ENCODE measurements around the gene MAPK8IP3. TPM values are rescaled to one million over a fixed set of nuclear protein-coding genes. Genes with fewer than 3 reads are reported as not detected.
A peak's percentile ranks its signal among the peaks of the same experiment; 100 is the strongest.

MAPK8IP3 gene, protein sequence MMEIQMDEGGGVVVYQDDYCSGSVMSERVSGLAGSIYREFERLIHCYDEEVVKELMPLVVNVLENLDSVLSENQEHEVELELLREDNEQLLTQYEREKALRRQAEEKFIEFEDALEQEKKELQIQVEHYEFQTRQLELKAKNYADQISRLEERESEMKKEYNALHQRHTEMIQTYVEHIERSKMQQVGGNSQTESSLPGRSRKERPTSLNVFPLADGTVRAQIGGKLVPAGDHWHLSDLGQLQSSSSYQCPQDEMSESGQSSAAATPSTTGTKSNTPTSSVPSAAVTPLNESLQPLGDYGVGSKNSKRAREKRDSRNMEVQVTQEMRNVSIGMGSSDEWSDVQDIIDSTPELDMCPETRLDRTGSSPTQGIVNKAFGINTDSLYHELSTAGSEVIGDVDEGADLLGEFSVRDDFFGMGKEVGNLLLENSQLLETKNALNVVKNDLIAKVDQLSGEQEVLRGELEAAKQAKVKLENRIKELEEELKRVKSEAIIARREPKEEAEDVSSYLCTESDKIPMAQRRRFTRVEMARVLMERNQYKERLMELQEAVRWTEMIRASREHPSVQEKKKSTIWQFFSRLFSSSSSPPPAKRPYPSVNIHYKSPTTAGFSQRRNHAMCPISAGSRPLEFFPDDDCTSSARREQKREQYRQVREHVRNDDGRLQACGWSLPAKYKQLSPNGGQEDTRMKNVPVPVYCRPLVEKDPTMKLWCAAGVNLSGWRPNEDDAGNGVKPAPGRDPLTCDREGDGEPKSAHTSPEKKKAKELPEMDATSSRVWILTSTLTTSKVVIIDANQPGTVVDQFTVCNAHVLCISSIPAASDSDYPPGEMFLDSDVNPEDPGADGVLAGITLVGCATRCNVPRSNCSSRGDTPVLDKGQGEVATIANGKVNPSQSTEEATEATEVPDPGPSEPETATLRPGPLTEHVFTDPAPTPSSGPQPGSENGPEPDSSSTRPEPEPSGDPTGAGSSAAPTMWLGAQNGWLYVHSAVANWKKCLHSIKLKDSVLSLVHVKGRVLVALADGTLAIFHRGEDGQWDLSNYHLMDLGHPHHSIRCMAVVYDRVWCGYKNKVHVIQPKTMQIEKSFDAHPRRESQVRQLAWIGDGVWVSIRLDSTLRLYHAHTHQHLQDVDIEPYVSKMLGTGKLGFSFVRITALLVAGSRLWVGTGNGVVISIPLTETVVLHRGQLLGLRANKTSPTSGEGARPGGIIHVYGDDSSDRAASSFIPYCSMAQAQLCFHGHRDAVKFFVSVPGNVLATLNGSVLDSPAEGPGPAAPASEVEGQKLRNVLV (N-terminal part only)
- total RNA-seq, result 28.7 TPM

DNA sequence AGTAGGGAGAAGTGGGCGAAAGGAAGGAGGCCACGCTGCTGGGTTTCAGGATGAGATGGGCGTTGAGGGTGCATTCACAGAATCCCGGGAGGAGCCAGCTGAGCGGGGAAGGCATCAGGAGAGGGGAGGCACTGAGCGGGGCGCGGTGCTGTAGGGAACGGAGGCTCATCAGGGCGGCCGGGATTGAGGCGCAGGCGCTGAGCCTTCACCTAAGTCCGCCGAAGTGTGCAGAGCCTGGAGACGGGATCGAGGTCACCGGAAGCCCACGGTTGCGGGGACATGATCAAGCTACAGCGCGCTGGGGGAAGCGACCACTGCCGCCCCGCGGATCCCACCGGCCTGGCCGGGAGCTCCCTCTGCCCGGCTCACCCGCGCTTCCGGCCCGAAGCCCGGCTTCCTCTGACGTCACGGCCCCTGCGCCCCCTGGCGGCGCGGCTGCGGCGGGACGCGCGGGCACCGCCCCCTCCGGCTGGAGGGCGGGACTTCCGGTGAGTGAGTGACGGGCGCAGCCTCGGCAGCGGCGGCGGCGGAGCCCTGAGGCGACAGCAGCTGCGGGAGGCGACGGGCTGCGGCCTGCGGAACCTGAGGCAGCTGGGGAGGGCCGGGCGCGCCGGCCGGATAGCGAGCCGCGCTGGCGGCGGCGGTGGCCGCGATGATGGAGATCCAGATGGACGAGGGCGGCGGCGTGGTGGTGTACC lies at the start of gene MAPK8IP3:
MAPK8IP3 (plus strand) TSS at position 508 of the 698 bp plus-strand sequence; CDS start at position 653, 145 bp downstream.
- Histone ChIP-seq H3K4me1 (ENCODE audit: control insufficient read depth in 3 of 3, insufficient read depth in 3 of 3, low read length in 3 of 3) (peaks cover 26 to 37% (median 26%) of the 10 kb centered on the region in 3 donors), H3K9me3 (ENCODE audit: control insufficient read depth in 3 of 3, low read length in 3 of 3) (no peaks in the 10 kb centered on the region), H3K27ac (ENCODE audit: low read depth, low read length) (peak within 1 kb of the TSS; percentile 78)

DNA sequence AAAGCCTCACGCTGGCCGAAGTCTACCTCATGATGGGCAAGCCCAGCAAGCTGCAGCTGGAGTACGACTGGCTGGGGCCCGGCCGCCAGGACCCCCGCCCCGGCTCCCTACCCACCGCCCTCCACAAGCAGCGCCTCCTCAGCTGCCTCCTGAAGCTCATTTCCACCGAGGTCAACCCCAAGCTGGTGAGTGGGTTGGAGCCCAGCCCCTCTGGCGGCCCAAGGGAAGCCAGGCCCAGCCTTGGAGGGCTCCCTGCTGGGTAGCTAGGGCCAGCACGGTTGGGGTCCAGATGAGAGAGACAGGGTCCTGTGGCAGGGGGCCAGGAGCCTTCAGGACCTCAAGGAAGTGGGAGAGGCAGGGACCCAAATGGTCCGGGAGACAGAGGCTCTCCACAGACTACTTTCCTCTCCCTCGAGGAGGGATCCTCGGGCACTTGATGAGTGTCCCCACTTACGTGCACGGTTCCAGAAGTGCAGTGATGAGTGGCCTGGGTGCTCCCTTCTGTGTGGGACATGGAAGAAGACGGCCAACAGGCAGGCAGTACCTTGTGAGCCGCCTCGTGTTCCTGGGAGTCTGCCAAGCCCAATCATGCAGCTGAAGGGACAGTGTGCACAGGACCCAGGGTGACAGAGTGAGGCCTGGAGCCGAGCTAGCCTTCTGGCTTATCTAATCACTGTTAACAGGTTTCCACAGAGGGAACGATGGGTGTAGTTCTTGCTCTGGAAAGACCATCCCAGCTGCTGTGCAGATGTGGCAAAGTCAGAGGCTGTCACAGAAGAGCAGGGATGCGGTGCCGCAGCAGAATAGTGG lies 49.0 kb upstream of the MAPK8IP3 start:
- Histone ChIP-seq H3K36me3 (ENCODE audit: control insufficient read depth in 3 of 3, insufficient read depth in 3 of 3, low read length in 3 of 3) (peaks cover 55 to 58% (median 58%) of the 10 kb centered on the region in 3 donors), H3K27me3 (ENCODE audit: control insufficient read depth in 3 of 3, insufficient read depth in 3 of 3, low read length in 3 of 3) (no peaks in the 10 kb centered on the region), H3K4me1 (ENCODE audit: control insufficient read depth in 3 of 3, insufficient read depth in 3 of 3, low read length in 3 of 3) (no peaks in the 10 kb centered on the region), H3K27ac (ENCODE audit: low read depth, low read length) (no peak overlapping the region), H3K9ac (ENCODE audit: low read depth in 1 of 3, low read length in 3 of 3) (no peak overlapping the region), H3K9me3 (ENCODE audit: control insufficient read depth in 3 of 3, low read length in 3 of 3) (no peaks in the 10 kb centered on the region), H3K4me3 (ENCODE audit: low read length in 3 of 3) (no peak overlapping the region)

More for the DNA sequence above, at the start of gene MAPK8IP3:
- Histone ChIP-seq H3K27me3 (ENCODE audit: control insufficient read depth in 3 of 3, insufficient read depth in 3 of 3, low read length in 3 of 3) (no peaks in the 10 kb centered on the region), H3K9ac (ENCODE audit: low read depth in 1 of 3, low read length in 3 of 3) (peak within 1 kb of the TSS; percentile 81 to 98 (median 95)), H3K4me3 (ENCODE audit: low read length in 3 of 3) (peak within 1 kb of the TSS; percentile 93 to 99 (median 99)), H3K36me3 (ENCODE audit: control insufficient read depth in 3 of 3, insufficient read depth in 3 of 3, low read length in 3 of 3) (peaks cover 6 to 10% (median 10%) of the 10 kb centered on the region in 3 donors)

DNA sequence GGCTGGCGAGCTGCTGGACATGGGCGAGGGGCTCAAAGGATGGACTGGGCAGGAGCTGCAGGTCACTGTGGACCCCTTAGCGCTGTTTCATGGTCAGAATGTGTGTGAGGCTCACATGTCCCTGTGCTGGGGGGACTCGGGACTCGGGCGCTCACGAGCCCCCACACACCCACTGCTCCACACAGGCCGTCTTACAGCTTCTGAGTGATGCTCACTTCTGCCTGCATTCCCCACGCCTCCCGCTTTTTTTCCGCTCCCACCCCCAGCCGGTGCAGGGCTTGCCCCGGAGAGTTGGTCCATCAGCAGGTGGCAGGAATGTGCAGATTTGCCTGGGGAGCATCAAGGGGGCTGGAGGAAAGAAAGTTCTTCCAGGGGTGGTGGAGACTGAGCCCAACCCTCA lies 48.2 kb upstream of the MAPK8IP3 start:
- H3K9ac ChIP-seq (ENCODE audit: low read depth in 1 of 3, low read length in 3 of 3), result no peak overlapping the region
- H3K4me3 ChIP-seq (ENCODE audit: low read length in 3 of 3), result no peak overlapping the region
- H3K27me3 ChIP-seq (ENCODE audit: control insufficient read depth in 3 of 3, insufficient read depth in 3 of 3, low read length in 3 of 3), result no peaks in the 10 kb centered on the region
- no peak overlapping the region for H3K27ac ChIP-seq (ENCODE audit: low read depth, low read length)
- no peaks in the 10 kb centered on the region for H3K9me3 ChIP-seq (ENCODE audit: control insufficient read depth in 3 of 3, low read length in 3 of 3)
- peaks cover 59% of the 10 kb centered on the region in 3 donors for H3K36me3 ChIP-seq (ENCODE audit: control insufficient read depth in 3 of 3, insufficient read depth in 3 of 3, low read length in 3 of 3)
- no peaks in the 10 kb centered on the region for H3K4me1 ChIP-seq (ENCODE audit: control insufficient read depth in 3 of 3, insufficient read depth in 3 of 3, low read length in 3 of 3)

DNA sequence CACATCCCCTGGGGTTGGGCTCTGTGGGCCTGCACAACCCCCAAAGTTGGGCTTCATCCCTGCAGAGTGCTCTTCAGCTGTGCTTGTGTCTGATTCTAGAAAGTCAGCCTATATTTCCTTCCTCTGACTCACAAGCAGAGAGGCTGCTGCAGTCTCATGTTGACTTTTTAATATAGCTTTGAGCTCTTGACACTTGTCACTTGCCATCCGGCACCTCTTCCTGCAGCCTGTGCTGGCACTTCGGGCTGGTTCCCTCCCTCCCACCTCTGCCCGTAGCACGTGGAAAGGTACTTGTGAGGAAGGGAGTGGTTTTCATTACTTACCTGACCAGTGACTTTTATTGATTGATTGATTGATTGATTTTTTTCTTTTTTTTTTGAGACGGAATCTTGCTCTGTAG lies 47.0 kb upstream of the MAPK8IP3 start:
- H3K27ac ChIP-seq (ENCODE audit: low read depth, low read length), result no peak overlapping the region
- H3K4me3 ChIP-seq (ENCODE audit: low read length in 3 of 3), result no peak overlapping the region
- peaks cover 60 to 62% (median 62%) of the 10 kb centered on the region in 3 donors for H3K36me3 ChIP-seq (ENCODE audit: control insufficient read depth in 3 of 3, insufficient read depth in 3 of 3, low read length in 3 of 3)
- H3K27me3 ChIP-seq (ENCODE audit: control insufficient read depth in 3 of 3, insufficient read depth in 3 of 3, low read length in 3 of 3), result no peaks in the 10 kb centered on the region
- H3K4me1 ChIP-seq (ENCODE audit: control insufficient read depth in 3 of 3, insufficient read depth in 3 of 3, low read length in 3 of 3), result no peaks in the 10 kb centered on the region
- H3K9ac ChIP-seq (ENCODE audit: low read depth in 1 of 3, low read length in 3 of 3), result no peak overlapping the region
- no peaks in the 10 kb centered on the region for H3K9me3 ChIP-seq (ENCODE audit: control insufficient read depth in 3 of 3, low read length in 3 of 3)

DNA sequence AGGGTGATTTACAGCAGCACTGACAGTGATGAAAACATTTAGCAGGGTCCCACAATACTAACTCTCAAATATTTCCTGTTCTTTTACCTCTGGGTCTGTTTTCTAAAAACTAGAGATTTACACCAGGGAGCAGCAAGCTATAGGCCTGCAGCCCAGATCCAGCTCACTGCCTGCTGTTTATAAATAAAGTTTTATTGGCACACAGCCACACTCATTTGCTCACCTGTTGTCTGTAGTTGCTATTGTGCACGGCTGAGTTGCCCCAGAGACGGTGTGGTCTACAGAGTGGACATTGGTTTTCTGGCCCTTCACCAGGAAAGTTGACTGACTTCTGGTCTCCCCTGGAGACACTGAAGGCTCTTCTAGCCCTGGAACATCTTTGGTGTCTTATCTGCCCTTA lies 44.2 kb upstream of the MAPK8IP3 start:
- H3K4me3 ChIP-seq (ENCODE audit: low read length in 3 of 3), result no peak overlapping the region
- no peaks in the 10 kb centered on the region for H3K27me3 ChIP-seq (ENCODE audit: control insufficient read depth in 3 of 3, insufficient read depth in 3 of 3, low read length in 3 of 3)
- peaks cover 63 to 76% (median 68%) of the 10 kb centered on the region in 3 donors for H3K36me3 ChIP-seq (ENCODE audit: control insufficient read depth in 3 of 3, insufficient read depth in 3 of 3, low read length in 3 of 3)
- H3K9me3 ChIP-seq (ENCODE audit: control insufficient read depth in 3 of 3, low read length in 3 of 3), result no peaks in the 10 kb centered on the region
- H3K9ac ChIP-seq (ENCODE audit: low read depth in 1 of 3, low read length in 3 of 3), result no peak overlapping the region
- no peak overlapping the region for H3K27ac ChIP-seq (ENCODE audit: low read depth, low read length)
- no peaks in the 10 kb centered on the region for H3K4me1 ChIP-seq (ENCODE audit: control insufficient read depth in 3 of 3, insufficient read depth in 3 of 3, low read length in 3 of 3)

DNA sequence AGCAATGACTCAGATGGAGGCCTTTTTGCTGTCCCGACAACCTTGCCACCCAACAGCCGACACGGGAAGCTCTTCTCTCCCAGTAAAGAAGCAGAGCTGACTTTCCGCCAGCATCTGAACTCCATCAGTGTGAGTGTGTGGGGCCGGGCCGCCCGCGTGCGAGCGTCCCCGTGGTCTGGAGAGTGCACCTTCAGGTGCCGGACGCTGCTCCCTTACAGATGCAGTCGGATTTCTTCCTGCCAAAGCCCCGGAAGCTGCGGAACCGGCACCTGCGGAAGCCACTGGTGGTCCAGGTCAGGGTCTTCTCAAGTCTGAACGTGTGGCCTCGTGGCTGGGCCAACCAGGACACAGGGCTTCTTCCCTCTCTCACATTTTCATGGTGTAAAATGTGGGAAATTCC lies 43.5 kb upstream of the MAPK8IP3 start:
- Histone ChIP-seq H3K4me1 (ENCODE audit: control insufficient read depth in 3 of 3, insufficient read depth in 3 of 3, low read length in 3 of 3) (no peaks in the 10 kb centered on the region), H3K9ac (ENCODE audit: low read depth in 1 of 3, low read length in 3 of 3) (no peak overlapping the region), H3K27me3 (ENCODE audit: control insufficient read depth in 3 of 3, insufficient read depth in 3 of 3, low read length in 3 of 3) (no peaks in the 10 kb centered on the region), H3K27ac (ENCODE audit: low read depth, low read length) (no peak overlapping the region), H3K4me3 (ENCODE audit: low read length in 3 of 3) (no peak overlapping the region), H3K36me3 (ENCODE audit: control insufficient read depth in 3 of 3, insufficient read depth in 3 of 3, low read length in 3 of 3) (peaks cover 61 to 76% (median 69%) of the 10 kb centered on the region in 3 donors), H3K9me3 (ENCODE audit: control insufficient read depth in 3 of 3, low read length in 3 of 3) (no peaks in the 10 kb centered on the region)

DNA sequence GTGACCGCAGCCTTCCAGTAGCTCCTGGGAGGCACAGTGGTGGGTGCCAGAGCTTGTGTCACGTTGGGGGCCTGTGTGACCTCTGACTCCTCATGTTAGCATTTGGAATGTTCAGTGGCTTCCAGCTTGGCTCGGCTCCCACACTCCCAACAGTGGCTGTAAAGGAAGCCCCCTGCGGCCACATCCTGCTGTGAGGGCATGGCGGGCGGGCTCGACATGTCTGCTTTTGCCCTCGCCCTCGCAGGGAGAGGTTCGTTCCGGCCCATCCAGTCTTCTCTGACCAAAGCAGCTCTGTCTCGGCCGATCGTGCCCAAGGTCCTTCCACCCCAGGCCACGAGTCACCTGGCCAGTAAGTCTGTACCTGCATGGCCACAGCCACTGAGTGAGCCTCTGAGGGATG lies 40.2 kb upstream of the MAPK8IP3 start:
- Histone ChIP-seq H3K9me3 (ENCODE audit: control insufficient read depth in 3 of 3, low read length in 3 of 3) (no peaks in the 10 kb centered on the region), H3K9ac (ENCODE audit: low read depth in 1 of 3, low read length in 3 of 3) (no peak overlapping the region), H3K36me3 (ENCODE audit: control insufficient read depth in 3 of 3, insufficient read depth in 3 of 3, low read length in 3 of 3) (peaks cover 77 to 84% (median 80%) of the 10 kb centered on the region in 3 donors), H3K27ac (ENCODE audit: low read depth, low read length) (no peak overlapping the region), H3K27me3 (ENCODE audit: control insufficient read depth in 3 of 3, insufficient read depth in 3 of 3, low read length in 3 of 3) (no peaks in the 10 kb centered on the region), H3K4me1 (ENCODE audit: control insufficient read depth in 3 of 3, insufficient read depth in 3 of 3, low read length in 3 of 3) (no peaks in the 10 kb centered on the region), H3K4me3 (ENCODE audit: low read length in 3 of 3) (no peak overlapping the region)

DNA sequence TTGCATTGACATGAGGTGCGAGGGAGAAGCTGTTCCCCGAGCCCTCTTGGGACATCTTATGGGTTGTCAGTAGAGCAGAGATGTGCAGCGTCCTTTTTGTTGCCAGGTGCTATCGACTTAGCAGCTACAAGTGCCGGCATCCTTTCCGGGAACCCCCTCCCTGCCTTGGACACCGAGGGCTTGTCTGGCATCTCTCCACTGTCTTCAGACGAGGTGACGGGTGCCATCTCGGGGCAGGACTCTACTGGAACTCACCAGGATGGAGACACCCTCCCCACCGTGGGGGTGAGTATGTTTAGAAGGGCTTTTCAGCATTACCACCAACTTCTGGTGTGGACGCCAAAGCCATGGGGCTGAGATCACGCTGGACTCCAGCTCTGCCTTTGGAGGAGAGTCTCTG lies 39.7 kb upstream of the MAPK8IP3 start:
- Histone ChIP-seq H3K4me1 (ENCODE audit: control insufficient read depth in 3 of 3, insufficient read depth in 3 of 3, low read length in 3 of 3) (no peaks in the 10 kb centered on the region), H3K27me3 (ENCODE audit: control insufficient read depth in 3 of 3, insufficient read depth in 3 of 3, low read length in 3 of 3) (no peaks in the 10 kb centered on the region), H3K27ac (ENCODE audit: low read depth, low read length) (no peak overlapping the region), H3K9me3 (ENCODE audit: control insufficient read depth in 3 of 3, low read length in 3 of 3) (no peaks in the 10 kb centered on the region), H3K4me3 (ENCODE audit: low read length in 3 of 3) (no peak overlapping the region), H3K36me3 (ENCODE audit: control insufficient read depth in 3 of 3, insufficient read depth in 3 of 3, low read length in 3 of 3) (peaks cover 82 to 89% (median 85%) of the 10 kb centered on the region in 3 donors), H3K9ac (ENCODE audit: low read depth in 1 of 3, low read length in 3 of 3) (no peak overlapping the region)
